Neutrophil (primary cell): Measurements from ENCODE around the gene SF3B3.

Experiments used
- H3K27ac ChIP-seq: fragments of 200-600 bp; sonication (generic); 2 replicates; pipeline ENCODE4 v1.5.1; 2016; ENCODE audit warnings: mild to moderate bottlenecking, moderate library complexity
- H3K27me3 ChIP-seq: fragments of 200-600 bp; sonication (generic); 2 replicates; pipeline ENCODE4 v1.6.0; 2016; ENCODE audit warnings: mild to moderate bottlenecking
- H3K36me3 ChIP-seq: fragments of 200-600 bp; sonication (generic); 2 replicates; pipeline ENCODE4 v1.5.1; 2017
- H3K4me1 ChIP-seq, 2 experiments: fragments of 200-600 bp in 1 of 2; sonication (generic) in 1 of 2; 1 replicate in 1 of 2; 2 replicates in 1 of 2; pipeline versions ENCODE4 v1.5.1 to v1.6.1; 2013 to 2016; ENCODE audit warnings: low read depth in 1 of 2, low read length in 1 of 2, mild to moderate bottlenecking in 1 of 2, moderate library complexity in 1 of 2; ENCODE audit not compliant: control insufficient read depth in 1 of 2, insufficient read depth in 1 of 2
- H3K4me3 ChIP-seq, 2 experiments: fragments of 200-600 bp in 1 of 2; sonication (generic) in 1 of 2; 1 replicate in 1 of 2; 2 replicates in 1 of 2; pipeline ENCODE4 v1.5.1; 2013 to 2016; ENCODE audit warnings: low read depth in 1 of 2, low read length in 1 of 2, mild to moderate bottlenecking in 1 of 2, moderate library complexity in 1 of 2
- H3K9me3 ChIP-seq: fragments of 200-600 bp; sonication (generic); 2 replicates; pipeline ENCODE4 v1.5.1; 2016
- CTCF ChIP-seq: fragments of 200-600 bp; sonication (generic); IDR thresholded peaks from 2 replicates; pipeline ENCODE4 v1.5.1; 2016; ENCODE audit warnings: antibody characterized with exemption

Gene SF3B3

DNA sequence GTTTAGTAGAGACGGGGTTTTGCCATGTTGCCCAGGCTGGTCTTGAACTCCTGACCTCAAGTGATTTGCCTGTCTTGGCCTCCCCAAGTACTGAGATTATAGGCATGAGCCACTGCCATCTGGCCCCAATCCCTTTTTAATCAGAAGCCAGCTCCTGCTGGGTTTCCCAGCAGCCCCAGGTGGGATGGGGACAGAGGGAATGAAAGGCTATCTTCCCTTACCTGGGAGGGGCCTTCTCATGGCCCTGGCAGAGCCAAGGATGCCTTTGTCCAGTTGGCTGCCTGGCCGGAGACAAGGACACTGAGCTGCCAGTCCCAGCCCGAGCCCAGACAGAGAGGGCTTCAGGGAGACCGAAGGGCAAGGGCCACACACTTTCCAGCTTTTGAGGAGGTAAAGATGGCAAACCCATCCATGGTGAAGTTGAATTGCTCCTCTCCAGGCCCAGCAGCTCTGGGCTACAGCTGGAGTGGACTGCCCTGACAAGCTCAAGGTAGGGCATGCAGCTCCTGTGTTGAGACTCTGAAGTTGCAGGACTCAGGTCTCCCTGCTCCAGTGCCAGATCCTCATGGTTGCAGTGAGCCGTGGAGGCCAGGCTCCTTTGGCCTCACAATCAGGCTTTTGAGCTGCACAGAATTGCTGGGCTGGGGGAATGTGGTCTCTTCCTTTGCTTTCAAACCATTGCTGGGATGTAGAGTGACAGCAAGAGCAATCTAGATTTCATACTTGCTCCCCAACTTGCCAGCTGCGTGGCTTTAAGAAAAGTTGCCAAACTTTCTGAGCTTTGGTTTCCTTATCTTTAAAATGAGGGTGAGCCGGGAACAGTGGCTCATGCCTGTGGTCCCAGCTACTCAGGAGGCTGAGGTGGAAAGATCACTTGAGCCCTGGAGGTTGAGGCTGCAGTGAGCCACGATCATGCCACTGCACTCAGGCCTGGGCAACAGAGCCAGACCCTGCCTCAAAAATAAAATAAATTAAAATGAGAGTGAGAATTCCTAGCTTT, 78.3 kb downstream of the SF3B3 start:
- H3K4me1 ChIP-seq: no peaks in the 10 kb centered on the region
- H3K4me3 ChIP-seq: no peak overlapping the region
- H3K36me3 ChIP-seq: no peaks in the 10 kb centered on the region
- H3K27me3 ChIP-seq: no peaks in the 10 kb centered on the region
- no peaks in the 10 kb centered on the region for H3K9me3 ChIP-seq
- H3K27ac ChIP-seq: no peak overlapping the region
- TF ChIP-seq CTCF: no peak

DNA sequence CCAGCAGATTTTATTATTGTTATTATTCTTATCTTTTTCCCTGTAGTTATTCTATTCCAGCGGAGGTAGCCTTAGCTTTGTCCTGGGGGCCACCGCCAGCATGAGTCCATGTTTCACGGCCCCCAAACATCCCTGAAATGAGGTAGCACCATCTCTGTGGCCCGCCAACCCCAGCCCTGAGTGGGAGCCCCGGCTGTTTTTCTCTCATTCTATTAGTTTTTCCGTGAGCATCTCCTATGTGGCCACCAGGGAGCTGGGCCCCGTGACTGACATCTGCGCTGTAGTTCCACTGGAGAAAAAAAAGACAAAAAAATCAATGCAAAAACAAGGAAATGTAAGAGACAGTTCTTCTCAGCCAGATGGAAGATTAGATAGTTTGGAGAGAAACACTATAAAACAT, 79.2 kb downstream of the SF3B3 start:
- no peak for TF ChIP-seq CTCF
- Histone ChIP-seq H3K27me3 (no peaks in the 10 kb centered on the region), H3K4me3 (no peak overlapping the region), H3K36me3 (no peaks in the 10 kb centered on the region), H3K27ac (no peak overlapping the region), H3K9me3 (no peaks in the 10 kb centered on the region), H3K4me1 (no peaks in the 10 kb centered on the region)

GRCh38 chr16:70604407-70605282, 81.0 kb downstream of the SF3B3 start:
- no peaks in the 10 kb centered on the region for H3K9me3 ChIP-seq
- H3K4me1 ChIP-seq: no peaks in the 10 kb centered on the region
- no peak overlapping the region for H3K4me3 ChIP-seq
- H3K27ac ChIP-seq: no peak overlapping the region
- H3K27me3 ChIP-seq: no peaks in the 10 kb centered on the region
- TF ChIP-seq CTCF: no peak
- H3K36me3 ChIP-seq: no peaks in the 10 kb centered on the region

GRCh38 chr16:70605283-70605657, 81.7 kb downstream of the SF3B3 start:
- Histone ChIP-seq H3K4me3 (no peak overlapping the region), H3K27me3 (no peaks in the 10 kb centered on the region), H3K9me3 (no peaks in the 10 kb centered on the region), H3K4me1 (no peaks in the 10 kb centered on the region), H3K27ac (no peak overlapping the region), H3K36me3 (no peaks in the 10 kb centered on the region)
- TF ChIP-seq CTCF: no peak

DNA sequence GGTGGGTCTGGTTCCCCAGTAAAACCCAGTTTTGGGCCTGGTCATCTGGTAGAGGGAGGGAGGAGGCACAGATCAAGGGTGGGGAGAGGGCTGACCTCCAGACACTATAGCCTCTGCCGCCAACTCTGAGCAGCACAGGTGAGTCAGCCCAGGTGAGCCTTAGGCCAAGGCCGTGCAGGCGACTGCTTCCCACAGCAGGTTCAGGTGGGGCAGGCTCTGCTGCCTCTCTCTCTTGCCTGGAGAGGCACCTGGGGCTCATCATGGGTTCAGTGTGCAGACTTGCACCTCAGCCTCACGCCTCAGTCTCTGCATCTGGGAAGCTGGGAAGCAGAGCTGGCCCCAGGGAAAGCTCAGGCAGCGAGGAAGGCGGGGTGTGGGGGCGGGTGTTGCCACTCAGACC, 84.9 kb downstream of the SF3B3 start:
- Histone ChIP-seq H3K27ac (no peak overlapping the region), H3K4me3 (no peak overlapping the region)
- TF ChIP-seq CTCF: no peak

More for the DNA sequence above, 84.9 kb downstream of the SF3B3 start:
- Histone ChIP-seq H3K36me3 (no peaks in the 10 kb centered on the region), H3K4me1 (no peaks in the 10 kb centered on the region), H3K27me3 (no peaks in the 10 kb centered on the region), H3K9me3 (no peaks in the 10 kb centered on the region)
